ENCODE data around the gene SEPTIN12.

- TF ChIP-seq CTCF (IDR thresholded peaks at IDR 0.05) = no peak
- TF ChIP-seq POLR2AphosphoS5 (IDR thresholded peaks at IDR 0.05) = no peak
- TF ChIP-seq POLR2A (IDR thresholded peaks at IDR 0.05; ENCODE audit: low read depth) = no peak
Observed at GRCh38 chr16:4776141-4776705, 11.9 kb downstream of the SEPTIN12 start.

Measured in esophagus muscularis mucosa (tissue), 3 donors.